ENCODE measurements around the gene PAX7.

DNA sequence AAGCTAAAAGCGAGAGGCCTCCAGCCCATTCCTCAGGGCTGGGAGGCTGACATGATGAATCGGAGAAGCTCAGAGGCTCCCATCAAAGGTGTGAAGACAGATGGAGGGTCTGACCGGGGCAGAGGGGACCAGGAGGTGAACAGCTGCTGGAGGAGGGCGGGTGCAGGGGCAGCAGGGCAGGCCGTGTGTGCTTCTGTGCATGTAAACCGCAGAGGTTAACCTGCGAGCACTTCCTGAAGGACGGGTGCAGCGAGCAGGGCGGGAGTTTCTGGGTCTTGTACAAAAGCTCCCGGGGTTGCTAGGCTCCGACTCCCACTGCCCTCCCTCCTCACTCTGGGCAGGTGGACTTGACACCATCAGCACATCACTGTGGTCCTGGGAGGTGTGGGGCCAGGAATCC is 75.2 kb downstream of the PAX7 start:
- TF ChIP-seq POLR2A (IDR thresholded peaks at IDR 0.05; ENCODE audit: low read length) (no peak), GATA1 (IDR thresholded peaks at IDR 0.05; ENCODE audit: low read depth, low read length) (no peak)

All from erythroblast (primary cell).